ENCODE measurements around the gene ARHGAP19.

DNA sequence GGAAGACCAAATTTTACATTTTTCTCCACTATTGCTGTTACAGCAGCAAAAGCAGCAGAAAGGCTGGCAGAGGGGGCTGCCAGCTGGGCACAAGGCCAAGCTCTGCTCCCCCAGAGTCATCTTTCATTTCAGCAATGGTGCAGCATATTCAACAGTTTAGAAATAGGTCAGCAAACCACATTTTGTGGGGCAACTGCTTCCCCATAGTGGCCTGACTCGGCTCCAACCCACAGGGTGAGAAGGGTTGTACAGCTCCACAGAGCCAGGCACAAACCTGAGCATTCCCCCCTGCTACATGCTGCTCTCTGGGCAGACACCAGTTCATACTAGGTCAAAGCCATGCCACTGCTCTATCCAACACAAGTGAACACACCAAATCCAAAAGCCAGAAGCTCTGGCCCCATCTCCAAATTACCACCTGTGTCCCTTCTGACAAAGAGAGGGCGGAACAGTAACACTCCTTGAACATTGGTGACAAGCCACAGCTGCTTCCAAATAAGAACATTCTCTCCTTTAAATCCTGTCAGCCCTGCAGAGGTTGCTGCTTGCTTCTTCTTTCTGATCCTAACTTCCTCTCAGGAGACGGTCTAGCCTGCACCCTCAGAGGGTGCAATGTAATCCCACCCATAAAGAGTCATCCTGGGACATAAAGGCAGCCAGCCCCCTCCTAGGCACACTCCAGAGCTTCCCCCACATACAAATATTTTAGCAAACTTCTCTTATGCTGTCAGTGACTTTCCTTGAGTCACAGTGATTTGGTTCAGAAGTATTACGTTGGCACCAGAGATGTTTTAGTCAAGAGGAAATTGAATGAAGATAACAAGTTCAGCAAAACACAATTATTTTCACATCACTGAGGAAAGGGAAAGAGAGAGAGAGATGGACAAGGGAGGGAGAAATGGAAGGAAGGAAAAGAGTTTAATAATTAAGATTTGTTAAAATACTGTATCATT is 67.7 kb downstream of the ARHGAP19 start:
- TF ChIP-seq, protein P1, sequence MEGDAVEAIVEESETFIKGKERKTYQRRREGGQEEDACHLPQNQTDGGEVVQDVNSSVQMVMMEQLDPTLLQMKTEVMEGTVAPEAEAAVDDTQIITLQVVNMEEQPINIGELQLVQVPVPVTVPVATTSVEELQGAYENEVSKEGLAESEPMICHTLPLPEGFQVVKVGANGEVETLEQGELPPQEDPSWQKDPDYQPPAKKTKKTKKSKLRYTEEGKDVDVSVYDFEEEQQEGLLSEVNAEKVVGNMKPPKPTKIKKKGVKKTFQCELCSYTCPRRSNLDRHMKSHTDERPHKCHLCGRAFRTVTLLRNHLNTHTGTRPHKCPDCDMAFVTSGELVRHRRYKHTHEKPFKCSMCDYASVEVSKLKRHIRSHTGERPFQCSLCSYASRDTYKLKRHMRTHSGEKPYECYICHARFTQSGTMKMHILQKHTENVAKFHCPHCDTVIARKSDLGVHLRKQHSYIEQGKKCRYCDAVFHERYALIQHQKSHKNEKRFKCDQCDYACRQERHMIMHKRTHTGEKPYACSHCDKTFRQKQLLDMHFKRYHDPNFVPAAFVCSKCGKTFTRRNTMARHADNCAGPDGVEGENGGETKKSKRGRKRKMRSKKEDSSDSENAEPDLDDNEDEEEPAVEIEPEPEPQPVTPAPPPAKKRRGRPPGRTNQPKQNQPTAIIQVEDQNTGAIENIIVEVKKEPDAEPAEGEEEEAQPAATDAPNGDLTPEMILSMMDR (IDR thresholded peaks at IDR 0.05) = no peak
- no peak for TF ChIP-seq POLR2A (IDR thresholded peaks at IDR 0.05; ENCODE audit: low read depth)
- no peak for TF ChIP-seq EP300 (IDR thresholded peaks at IDR 0.05)
- TF ChIP-seq POLR2AphosphoS5 (IDR thresholded peaks at IDR 0.05) = no peak

Measured in esophagus muscularis mucosa (tissue), 4 donors.